ENCODE results near the gene ZNF431. TPM values are rescaled to one million over a fixed set of nuclear protein-coding genes. Genes with fewer than 3 reads are reported as not detected.
"Not testable (repeated sequence)": the region's sequence is repeated elsewhere in the genome, so short reads cannot be mapped to it uniquely, and the experiment has no call there.

ZNF431 gene
- total RNA-seq, 1 experiment from 2014 or later = 17.9 TPM

DNA sequence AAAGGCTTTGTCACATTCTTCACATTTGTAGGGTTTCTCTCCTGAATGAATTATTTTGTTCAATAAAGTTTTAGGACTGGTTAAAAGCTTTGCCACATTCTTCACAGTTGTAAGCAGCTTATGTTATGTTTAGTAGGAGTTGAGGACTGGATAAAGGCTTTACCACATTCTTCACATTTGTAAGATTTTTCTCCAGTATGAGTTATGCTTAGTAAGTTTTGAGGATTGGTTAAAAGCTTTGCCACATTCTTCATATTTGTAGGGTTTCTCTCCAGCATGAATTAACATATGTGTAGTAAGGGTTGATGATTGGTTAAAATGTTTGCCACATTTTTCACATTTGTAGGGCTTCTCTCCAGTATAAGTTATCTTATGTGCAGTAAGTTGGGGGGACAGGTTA is 79.9 kb downstream of the ZNF431 start:
- TF ChIP-seq, protein P1, sequence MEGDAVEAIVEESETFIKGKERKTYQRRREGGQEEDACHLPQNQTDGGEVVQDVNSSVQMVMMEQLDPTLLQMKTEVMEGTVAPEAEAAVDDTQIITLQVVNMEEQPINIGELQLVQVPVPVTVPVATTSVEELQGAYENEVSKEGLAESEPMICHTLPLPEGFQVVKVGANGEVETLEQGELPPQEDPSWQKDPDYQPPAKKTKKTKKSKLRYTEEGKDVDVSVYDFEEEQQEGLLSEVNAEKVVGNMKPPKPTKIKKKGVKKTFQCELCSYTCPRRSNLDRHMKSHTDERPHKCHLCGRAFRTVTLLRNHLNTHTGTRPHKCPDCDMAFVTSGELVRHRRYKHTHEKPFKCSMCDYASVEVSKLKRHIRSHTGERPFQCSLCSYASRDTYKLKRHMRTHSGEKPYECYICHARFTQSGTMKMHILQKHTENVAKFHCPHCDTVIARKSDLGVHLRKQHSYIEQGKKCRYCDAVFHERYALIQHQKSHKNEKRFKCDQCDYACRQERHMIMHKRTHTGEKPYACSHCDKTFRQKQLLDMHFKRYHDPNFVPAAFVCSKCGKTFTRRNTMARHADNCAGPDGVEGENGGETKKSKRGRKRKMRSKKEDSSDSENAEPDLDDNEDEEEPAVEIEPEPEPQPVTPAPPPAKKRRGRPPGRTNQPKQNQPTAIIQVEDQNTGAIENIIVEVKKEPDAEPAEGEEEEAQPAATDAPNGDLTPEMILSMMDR (IDR thresholded peaks at IDR 0.05; ENCODE audit: insufficient read depth in 1 of 2, low read depth in 1 of 2, low read length in 1 of 2, severe bottlenecking in 1 of 2, unreplicated experiment in 1 of 2) = no peak
- no TSS peak for BruUV-seq (replicated peaks)
- Histone ChIP-seq H3K9me3 (peaks cover 4% of the 10 kb centered on the region; the same call in 1 of the 2 replicates), H3K4me3 (ENCODE audit: low read depth, low read length) (no peak overlapping the region), H3K27me3 (replicated peaks; ENCODE audit: control insufficient read depth, insufficient read depth, low read length) (no peaks in the 10 kb centered on the region), H3K4me1 (0 out of 2 replicates have a peak, but pooled peaks cover 15% of the 10 kb centered on the region), H3K36me3 (ENCODE audit: control insufficient read depth, insufficient read depth, low read length) (no peaks in the 10 kb centered on the region)
- intact Hi-C loops (cut with micrococcal nuclease; ENCODE audit: unreplicated experiment) = no loop called here
- no peaks in the 10 kb centered on the region for H3K4me1 Mint-ChIP-seq (ENCODE audit: low read depth, unreplicated experiment)
- no peaks in the 10 kb centered on the region for H3K9me3 Mint-ChIP-seq (ENCODE audit: unreplicated experiment)
- no peak overlapping the region for H3K27ac Mint-ChIP-seq (ENCODE audit: unreplicated experiment)
- no peak overlapping the region for H3K4me3 Mint-ChIP-seq (ENCODE audit: unreplicated experiment)
- CTCF ChIA-PET = no interaction called here
- no peaks in the 10 kb centered on the region for H3K36me3 Mint-ChIP-seq (ENCODE audit: insufficient read depth, unreplicated experiment)
- DNase-seq = no peak
- no peaks in the 10 kb centered on the region for H3K27me3 Mint-ChIP-seq (ENCODE audit: insufficient read depth, unreplicated experiment)
- POLR2A ChIA-PET = no interaction called here

DNA sequence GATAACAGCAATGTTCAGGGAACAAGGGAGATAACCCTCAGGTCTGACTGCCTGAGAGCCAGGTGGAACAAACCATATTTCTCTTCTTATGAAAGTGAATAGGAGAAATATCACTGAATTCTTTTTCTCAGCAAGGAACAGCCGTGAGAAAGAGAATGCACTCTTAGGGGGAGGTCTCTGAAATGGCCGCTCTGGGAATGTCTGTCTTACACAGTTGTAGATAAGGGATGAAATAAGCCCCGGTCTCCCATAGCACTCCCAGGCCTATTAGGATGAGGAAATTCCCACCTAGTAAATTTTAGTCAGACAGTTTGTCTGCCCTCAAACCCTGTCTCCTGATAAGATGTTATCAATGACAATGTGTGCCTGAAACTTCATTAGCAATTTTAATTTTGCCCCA is 88.1 kb downstream of the ZNF431 start:
- H3K27me3 Mint-ChIP-seq (ENCODE audit: insufficient read depth, unreplicated experiment); intact Hi-C loops (cut with micrococcal nuclease; ENCODE audit: unreplicated experiment); CTCF ChIA-PET; H3K4me1 ChIP-seq; H3K4me3 Mint-ChIP-seq (ENCODE audit: unreplicated experiment); POLR2A ChIA-PET; H3K4me1 Mint-ChIP-seq (ENCODE audit: low read depth, unreplicated experiment); H3K27ac Mint-ChIP-seq (ENCODE audit: unreplicated experiment); BruUV-seq (replicated peaks); H3K36me3 Mint-ChIP-seq (ENCODE audit: insufficient read depth, unreplicated experiment); H3K4me3 ChIP-seq (ENCODE audit: low read depth, low read length); H3K27me3 ChIP-seq (replicated peaks; ENCODE audit: control insufficient read depth, insufficient read depth, low read length); H3K36me3 ChIP-seq (ENCODE audit: control insufficient read depth, insufficient read depth, low read length): not testable (repeated sequence)
- H3K9me3 ChIP-seq = peaks cover 11% of the 10 kb centered on the region
- peak in 1 of 2 experiments; percentile 3 for DNase-seq
- H3K9me3 Mint-ChIP-seq (ENCODE audit: unreplicated experiment) = peaks cover 47% of the 10 kb centered on the region

GRCh38 chr19:21233691-21234090 is 91.9 kb downstream of the ZNF431 start:
- Histone ChIP-seq H3K9me3 (peaks cover 11% of the 10 kb centered on the region), H3K4me1 (no peaks in the 10 kb centered on the region), H3K27me3 (replicated peaks; ENCODE audit: control insufficient read depth, insufficient read depth, low read length) (no peaks in the 10 kb centered on the region), H3K36me3 (ENCODE audit: control insufficient read depth, insufficient read depth, low read length) (no peaks in the 10 kb centered on the region), H3K4me3 (ENCODE audit: low read depth, low read length) (no peak overlapping the region)
- intact Hi-C loops (cut with micrococcal nuclease; ENCODE audit: unreplicated experiment) = no loop called here
- H3K27me3 Mint-ChIP-seq (ENCODE audit: insufficient read depth, unreplicated experiment) = no peaks in the 10 kb centered on the region
- H3K4me1 Mint-ChIP-seq (ENCODE audit: low read depth, unreplicated experiment) = no peaks in the 10 kb centered on the region
- ChIA-PET POLR2A (no interaction called here), CTCF (no interaction called here)
- no peaks in the 10 kb centered on the region for H3K36me3 Mint-ChIP-seq (ENCODE audit: insufficient read depth, unreplicated experiment)
- H3K4me3 Mint-ChIP-seq (ENCODE audit: unreplicated experiment) = no peak overlapping the region
- no peak for DNase-seq
- BruUV-seq (replicated peaks) = no TSS peak
- no peak overlapping the region for H3K27ac Mint-ChIP-seq (ENCODE audit: unreplicated experiment)
- peaks cover 41% of the 10 kb centered on the region for H3K9me3 Mint-ChIP-seq (ENCODE audit: unreplicated experiment)
- TF ChIP-seq, protein P1 (IDR thresholded peaks at IDR 0.05; ENCODE audit: insufficient read depth in 1 of 2, low read depth in 1 of 2, low read length in 1 of 2, severe bottlenecking in 1 of 2, unreplicated experiment in 1 of 2) = no peak

DNA sequence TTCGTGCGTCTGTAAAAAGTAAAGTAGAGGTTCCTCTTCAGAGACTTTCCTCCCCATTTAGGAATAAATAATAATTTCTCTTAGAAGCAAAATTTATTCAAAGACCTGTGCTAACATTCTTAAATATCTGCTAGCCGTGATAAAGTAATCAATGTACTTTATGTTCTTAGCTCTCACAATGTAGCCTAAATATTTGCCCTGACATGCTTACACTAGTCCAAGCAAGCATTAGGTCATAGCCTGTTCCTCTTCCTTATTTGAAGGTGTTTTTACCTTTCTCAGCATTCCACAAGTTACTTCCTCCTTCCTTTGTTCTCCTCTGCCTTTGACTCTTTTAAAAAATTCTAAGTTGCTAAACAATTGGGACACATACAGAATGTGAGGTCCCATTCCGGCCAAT is 94.9 kb downstream of the ZNF431 start:
- DNase-seq; H3K9me3 ChIP-seq; H3K36me3 ChIP-seq (ENCODE audit: control insufficient read depth, insufficient read depth, low read length); H3K4me3 ChIP-seq (ENCODE audit: low read depth, low read length); H3K27me3 ChIP-seq (replicated peaks; ENCODE audit: control insufficient read depth, insufficient read depth, low read length); H3K4me1 ChIP-seq; H3K4me3 Mint-ChIP-seq (ENCODE audit: unreplicated experiment); H3K27me3 Mint-ChIP-seq (ENCODE audit: insufficient read depth, unreplicated experiment); H3K27ac Mint-ChIP-seq (ENCODE audit: unreplicated experiment); H3K4me1 Mint-ChIP-seq (ENCODE audit: low read depth, unreplicated experiment); POLR2A ChIA-PET; H3K36me3 Mint-ChIP-seq (ENCODE audit: insufficient read depth, unreplicated experiment); CTCF ChIA-PET; intact Hi-C loops (cut with micrococcal nuclease; ENCODE audit: unreplicated experiment); BruUV-seq (replicated peaks): not testable (repeated sequence)
- H3K9me3 Mint-ChIP-seq (ENCODE audit: unreplicated experiment) = peaks cover 14% of the 10 kb centered on the region

Measured in Caco-2 (cell line).